ENCODE results near the gene ADAMTS5.

Gene ADAMTS5

DNA sequence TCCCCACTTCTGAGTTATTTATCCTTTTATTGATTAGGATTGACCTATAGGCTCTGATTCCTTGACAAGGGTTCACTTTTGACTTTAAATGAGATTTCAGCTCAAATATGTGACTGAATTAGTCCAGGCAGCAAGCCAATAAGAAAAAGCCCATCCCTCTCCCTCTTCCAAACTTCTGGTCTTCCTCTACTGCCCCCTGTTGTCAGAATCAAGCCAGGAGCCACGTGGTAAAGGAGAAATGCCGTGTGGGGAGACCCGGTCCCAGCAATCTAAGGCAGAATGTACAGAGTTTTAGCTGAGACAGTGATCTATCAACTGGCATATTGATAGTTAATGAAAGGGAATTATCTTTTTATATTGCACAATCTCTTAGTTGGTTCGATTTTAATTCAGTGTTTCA, 5.2 kb downstream of the ADAMTS5 start:
- TF ChIP-seq, protein P1, sequence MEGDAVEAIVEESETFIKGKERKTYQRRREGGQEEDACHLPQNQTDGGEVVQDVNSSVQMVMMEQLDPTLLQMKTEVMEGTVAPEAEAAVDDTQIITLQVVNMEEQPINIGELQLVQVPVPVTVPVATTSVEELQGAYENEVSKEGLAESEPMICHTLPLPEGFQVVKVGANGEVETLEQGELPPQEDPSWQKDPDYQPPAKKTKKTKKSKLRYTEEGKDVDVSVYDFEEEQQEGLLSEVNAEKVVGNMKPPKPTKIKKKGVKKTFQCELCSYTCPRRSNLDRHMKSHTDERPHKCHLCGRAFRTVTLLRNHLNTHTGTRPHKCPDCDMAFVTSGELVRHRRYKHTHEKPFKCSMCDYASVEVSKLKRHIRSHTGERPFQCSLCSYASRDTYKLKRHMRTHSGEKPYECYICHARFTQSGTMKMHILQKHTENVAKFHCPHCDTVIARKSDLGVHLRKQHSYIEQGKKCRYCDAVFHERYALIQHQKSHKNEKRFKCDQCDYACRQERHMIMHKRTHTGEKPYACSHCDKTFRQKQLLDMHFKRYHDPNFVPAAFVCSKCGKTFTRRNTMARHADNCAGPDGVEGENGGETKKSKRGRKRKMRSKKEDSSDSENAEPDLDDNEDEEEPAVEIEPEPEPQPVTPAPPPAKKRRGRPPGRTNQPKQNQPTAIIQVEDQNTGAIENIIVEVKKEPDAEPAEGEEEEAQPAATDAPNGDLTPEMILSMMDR (IDR thresholded peaks at IDR 0.05; ENCODE audit: insufficient read depth, missing control alignments), result no peak
- no peak for FAIRE-seq
- no peak for DNase-seq (ENCODE audit: insufficient read length, low spot score)

DNA sequence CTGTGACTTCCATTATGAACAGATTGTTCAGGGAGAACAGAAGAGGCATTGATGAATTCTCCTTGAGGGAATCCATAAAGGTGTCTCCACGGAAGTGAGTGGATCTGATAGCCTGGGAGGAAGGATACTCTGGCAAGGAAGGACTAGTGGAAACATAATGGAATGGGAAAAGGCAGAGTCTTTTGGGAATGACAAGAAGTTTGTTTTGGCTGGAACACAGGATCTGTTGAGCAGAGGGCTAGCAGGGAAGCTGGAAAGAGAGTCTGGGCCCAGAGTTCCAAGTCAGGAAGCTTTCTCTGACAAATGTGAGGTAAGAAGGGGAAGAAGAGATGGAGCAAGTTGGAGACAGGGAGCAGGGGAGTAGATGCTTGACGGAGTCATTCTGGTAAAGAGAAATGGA, 8.1 kb downstream of the ADAMTS5 start:
- TF ChIP-seq, protein P1 (IDR thresholded peaks at IDR 0.05; ENCODE audit: insufficient read depth, missing control alignments), result no peak
- no peak for DNase-seq (ENCODE audit: insufficient read length, low spot score)
- FAIRE-seq, result no peak

DNA sequence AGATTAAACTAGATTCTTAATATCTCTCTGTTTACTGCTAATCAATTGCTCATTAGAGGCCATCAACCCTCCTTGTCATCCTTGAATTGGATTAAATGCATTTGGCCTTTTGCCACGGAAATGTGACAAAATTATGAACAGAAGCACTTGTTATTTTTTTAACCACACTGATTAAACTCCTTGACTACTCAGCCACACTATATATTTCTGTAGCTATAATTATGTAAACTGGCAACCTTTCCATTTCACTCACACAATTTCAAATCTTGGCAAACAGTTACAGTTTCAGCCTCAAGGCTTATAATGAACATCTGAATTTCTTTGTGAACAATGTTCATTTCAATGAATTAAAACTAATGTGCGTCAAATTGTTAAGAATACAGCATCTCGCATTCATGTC, 10.1 kb downstream of the ADAMTS5 start:
- DNase-seq (ENCODE audit: insufficient read length, low spot score), result no peak
- TF ChIP-seq, protein P1 (IDR thresholded peaks at IDR 0.05; ENCODE audit: insufficient read depth, missing control alignments), result no peak
- FAIRE-seq, result no peak

DNA sequence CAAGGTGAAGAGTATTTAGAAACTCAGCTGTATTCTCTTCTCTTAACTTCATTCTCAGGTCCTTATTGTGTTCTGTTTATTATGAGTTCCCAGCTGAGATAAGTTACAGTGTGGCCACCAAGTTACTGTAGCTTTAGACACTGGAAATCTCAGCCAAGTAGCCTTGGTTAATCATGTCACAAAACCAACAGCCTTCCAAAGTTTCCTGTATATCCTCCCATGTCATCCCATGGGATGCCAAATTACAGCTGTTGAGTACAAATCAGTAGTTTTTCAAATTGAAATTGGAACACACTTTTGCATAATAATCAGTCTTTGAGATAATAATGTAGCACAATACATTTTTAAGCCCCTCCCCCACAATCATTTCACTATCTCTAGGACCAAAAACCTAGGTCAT, 10.7 kb downstream of the ADAMTS5 start:
- FAIRE-seq, result no peak
- TF ChIP-seq, protein P1 (IDR thresholded peaks at IDR 0.05; ENCODE audit: insufficient read depth, missing control alignments), result no peak
- DNase-seq (ENCODE audit: insufficient read length, low spot score), result no peak

DNA sequence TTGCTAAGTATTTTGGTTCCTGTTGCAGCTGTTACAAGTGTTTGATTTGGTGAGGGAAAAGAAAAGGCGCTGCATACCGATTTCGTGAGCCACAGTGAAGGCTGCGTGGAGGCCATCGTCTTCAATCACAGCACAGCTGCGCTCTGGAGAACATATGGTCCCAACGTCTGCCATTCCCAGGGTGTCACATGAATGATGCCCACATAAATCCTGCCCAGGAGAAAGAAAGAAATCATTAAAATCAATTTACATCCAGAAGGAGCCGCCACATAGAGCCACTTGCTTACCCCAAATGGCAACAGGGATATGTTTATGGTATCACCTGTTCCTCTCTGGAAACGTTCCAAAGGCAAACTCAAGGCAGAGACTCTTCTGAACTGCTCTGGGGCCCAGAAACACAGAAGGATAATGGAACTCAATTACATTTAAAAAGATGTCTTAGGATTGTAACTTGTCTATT, 12.2 kb downstream of the ADAMTS5 start:
- no peak for DNase-seq (ENCODE audit: insufficient read length, low spot score)
- no peak for FAIRE-seq
- TF ChIP-seq, protein P1 (IDR thresholded peaks at IDR 0.05; ENCODE audit: insufficient read depth, missing control alignments), result no peak

DNA sequence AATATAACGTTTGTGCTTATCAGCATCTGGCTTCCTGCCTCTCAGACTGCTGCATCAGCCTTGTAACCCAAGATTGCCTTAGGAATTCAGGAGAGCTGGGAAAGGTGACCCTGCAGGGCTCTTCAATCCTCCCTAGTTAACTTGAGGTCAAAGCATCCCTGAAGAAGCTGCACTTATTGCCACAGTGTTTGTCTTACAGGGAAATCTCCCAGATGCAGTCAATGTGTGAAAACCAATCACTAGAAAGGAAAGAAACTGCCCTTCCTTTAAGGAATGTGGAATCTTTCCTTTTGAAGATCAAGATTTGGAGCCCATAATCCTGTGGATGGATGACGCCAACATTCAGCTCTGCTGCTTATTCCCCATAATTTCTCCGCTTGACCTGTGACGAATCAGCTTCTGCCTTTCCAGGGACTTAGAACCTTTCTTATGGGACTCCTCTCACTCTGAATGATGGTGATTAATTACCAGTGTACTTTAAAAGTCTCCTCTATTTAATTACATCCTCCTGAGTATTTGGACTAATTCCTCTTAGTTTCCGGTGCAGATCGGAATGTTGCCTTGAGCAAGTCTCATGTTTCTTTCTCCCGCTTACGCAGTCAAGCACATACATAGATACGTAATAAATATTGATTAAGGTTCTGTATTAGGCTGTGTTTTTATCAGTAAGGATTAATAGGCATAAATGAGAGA, 14.4 kb downstream of the ADAMTS5 start:
- FAIRE-seq, result no peak
- TF ChIP-seq, protein P1 (IDR thresholded peaks at IDR 0.05; ENCODE audit: insufficient read depth, missing control alignments), result no peak
- no peak for DNase-seq (ENCODE audit: insufficient read length, low spot score)

DNA sequence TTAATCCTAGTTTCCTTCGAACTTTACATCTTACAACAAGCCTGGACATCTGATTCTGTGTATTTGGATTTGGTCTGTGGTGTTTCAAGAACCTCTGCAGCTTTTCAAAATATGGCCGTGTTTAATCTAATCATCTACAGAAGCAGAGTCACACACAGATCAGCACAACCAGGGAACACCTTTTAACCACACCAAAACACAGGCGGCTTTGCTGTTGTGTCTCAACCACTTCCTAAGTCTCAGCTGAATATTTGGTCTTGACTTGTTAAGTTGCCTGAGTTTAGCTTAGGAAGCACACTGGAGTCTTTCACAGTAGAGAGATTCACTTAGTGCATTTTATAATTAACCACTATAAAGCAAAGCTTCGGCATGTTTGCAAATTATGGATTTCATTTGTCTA, 17.1 kb downstream of the ADAMTS5 start:
- DNase-seq (ENCODE audit: insufficient read length, low spot score) (no peak), FAIRE-seq (no peak)
- TF ChIP-seq, protein P1 (IDR thresholded peaks at IDR 0.05; ENCODE audit: insufficient read depth, missing control alignments), result no peak

Data from D721Med (cell line).